Right lobe of liver (tissue), 4 donors: ENCODE results near the gene SLC1A3.

Experiments
- CTCF ChIP-seq, 4 donors: fragments of 200-600 bp in 3 of 4; fragments of 450-650 bp in 1 of 4; IDR thresholded peaks; one replicate each; pipeline versions ENCODE4 v1.5.1 to v1.8.0; 2016 to 2022; ENCODE audit warnings: antibody characterized with exemption in 4 of 4, mild to moderate bottlenecking in 2 of 4
- POLR2A ChIP-seq: fragments of 450-650 bp; IDR thresholded peaks from one replicate; pipeline ENCODE4 v1.6.1; 2017; ENCODE audit warnings: antibody characterized with exemption, mild to moderate bottlenecking
- donor health status: DM: no; HTN: no; CAD: no.
- donor health status: DM: no; HTN: no; CAD: no.
- donor health status: DM: no; HTN: yes; CAD: no.

DNA sequence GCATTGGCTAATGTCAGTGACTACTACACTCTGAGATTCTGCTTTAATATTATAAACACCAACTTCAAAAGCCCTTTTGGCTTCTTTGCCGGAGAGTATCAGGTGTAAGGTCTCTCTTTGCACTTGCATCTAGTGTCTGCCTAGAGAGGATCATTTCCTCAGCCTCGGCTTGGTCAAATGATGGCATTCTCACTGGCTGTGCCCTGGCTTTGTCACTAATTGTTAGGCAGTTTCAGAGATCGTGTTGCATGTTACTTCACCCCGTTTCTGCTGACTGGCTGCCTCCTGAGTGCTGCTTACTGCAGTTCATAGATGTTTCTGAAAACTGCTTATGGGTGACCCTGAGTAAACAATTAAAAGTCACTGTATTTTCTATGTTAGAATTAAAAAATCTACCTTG is 48.8 kb downstream of the SLC1A3 start:
- TF ChIP-seq CTCF (IDR thresholded peaks at IDR 0.05) (no peak), POLR2A (peak; percentile 22)
